HG03457 (cell line): ENCODE results near the gene TP73.

Source experiments
- ATAC-seq: cut with Tn5 transposase; IDR thresholded peaks from one replicate; pipeline ENCODE4 v1.9.1; 2021; ENCODE audit warnings: moderate number of reproducible peaks; ENCODE audit not compliant: unreplicated experiment

TP73 gene

GRCh38 chr1:3651930-3652547, at the start of gene TP73:
TP73 (plus strand) TSS chr1:3652516; CDS start chr1:3682366, 29,850 bp downstream.
- no peak for ATAC-seq

GRCh38 chr1:3603156-3603555, 49.2 kb upstream of the TP73 start:
- no peak for ATAC-seq

GRCh38 chr1:3603571-3604467, 48.5 kb upstream of the TP73 start:
- ATAC-seq, result no peak

- no peak for ATAC-seq
These were observed 47.8 kb upstream of the TP73 start for GRCh38 chr1:3604468-3604974.

- ATAC-seq, result no peak
These were observed 47.1 kb upstream of the TP73 start for GRCh38 chr1:3604997-3605823.

- no peak for ATAC-seq
These were observed 45.3 kb upstream of the TP73 start for GRCh38 chr1:3606779-3607702.

GRCh38 chr1:3607703-3608065, 44.6 kb upstream of the TP73 start:
- ATAC-seq, result no peak

GRCh38 chr1:3608154-3608553, 44.2 kb upstream of the TP73 start:
- ATAC-seq, result no peak

- no peak for ATAC-seq
These were observed 43.1 kb upstream of the TP73 start for GRCh38 chr1:3609016-3609768.

GRCh38 chr1:3609769-3610526, 42.4 kb upstream of the TP73 start:
- no peak for ATAC-seq

GRCh38 chr1:3610527-3611169, 41.7 kb upstream of the TP73 start:
- no peak for ATAC-seq

- ATAC-seq, result no peak
These were observed 40.9 kb upstream of the TP73 start, which contains the start of gene MEGF6 for GRCh38 chr1:3611170-3612019. MEGF6 (minus strand) TSS chr1:3611508; CDS start chr1:3611268, 240 bp downstream.

GRCh38 chr1:3612123-3612522, 40.2 kb upstream of the TP73 start:
- no peak for ATAC-seq

GRCh38 chr1:3614755-3615742, 37.3 kb upstream of the TP73 start:
- no peak for ATAC-seq

- ATAC-seq, result no peak
These were observed 35.5 kb upstream of the TP73 start for GRCh38 chr1:3616861-3617260.

GRCh38 chr1:3617806-3618345, 34.4 kb upstream of the TP73 start:
- no peak for ATAC-seq
